Thyroid gland (tissue), 4 donors: ENCODE measurements around the gene RAI1. TPM values are rescaled to one million over a fixed set of nuclear protein-coding genes. Genes with fewer than 3 reads are reported as not detected.
A peak's percentile ranks its signal among the peaks of the same experiment; 100 is the strongest.

Source experiments
- DNase-seq, 2 donors: peaks; one replicate each; pipeline ENCODE4 v3.0.0-alpha.2; 2019
- H3K27ac ChIP-seq, 3 donors: fragments of 200-600 bp; sonication (generic); 1 replicate in 2 of 3; 2 replicates in 1 of 3; pipeline ENCODE4 v1.5.1; 2016 to 2019; ENCODE audit warnings: mild to moderate bottlenecking in 1 of 3, moderate library complexity in 1 of 3
- H3K27me3 ChIP-seq: fragments of 200-600 bp; sonication (generic); one replicate; pipeline ENCODE4 v1.5.1; 2019
- H3K36me3 ChIP-seq, 2 donors: fragments of 200-600 bp; sonication (generic); one replicate each; pipeline ENCODE4 v1.5.1; 2016 to 2019
- H3K4me1 ChIP-seq, 2 donors: fragments of 200-600 bp; sonication (generic); one replicate each; pipeline ENCODE4 v1.5.1; 2017 to 2019
- H3K4me3 ChIP-seq, 3 donors: fragments of 200-600 bp; sonication (generic); replicated peaks in 1 of 3; 1 replicate in 2 of 3; 2 replicates in 1 of 3; pipeline ENCODE4 v1.5.1; 2016; ENCODE audit warnings: mild to moderate bottlenecking in 1 of 3
- H3K9me3 ChIP-seq: fragments of 200-600 bp; sonication (generic); one replicate; pipeline ENCODE4 v1.5.1; 2017
- POLR2A ChIP-seq, 2 donors: fragments of 450-650 bp; IDR thresholded peaks; one replicate each; pipeline ENCODE4 v1.6.1; 2017; ENCODE audit warnings: antibody characterized with exemption in 2 of 2, mild to moderate bottlenecking in 2 of 2, moderate library complexity in 1 of 2
- WGBS, 2 donors: methylation state at CpG; one replicate each; pipeline ENCODE4 v1.1.5; 2017; 5-methylcytosine and 5-hydroxymethylcytosine counted together
- intact Hi-C: fragments of 100-400 bp; cut with DNase I; formaldehyde crosslinking; loops from one replicate; pipeline ENCODE4 v1.15.1; 2023
- total RNA-seq, 4 donors: library from RNA; depleted of rRNA; stranded (reverse); fragments of >200 nt; gene quantifications; one replicate each; pipeline ENCODE4 v1.2.3, GENCODE V29; 2016
- TF ChIP-seq, protein P1 (sequence below), 6 experiments: fragments of 200-600 bp in 3 of 6; fragments of 450-650 bp in 3 of 6; sonication (generic) in 3 of 6; IDR thresholded peaks; one replicate each; pipeline ENCODE4 v1.5.1; 2016 to 2019; ENCODE audit warnings: antibody characterized with exemption in 6 of 6, mild to moderate bottlenecking in 2 of 6, inconsistent platforms in 1 of 6, moderate library complexity in 1 of 6

Gene RAI1
- total RNA-seq, 4 donors from 2014 or later = 19.1 to 52.3 (median 34.1) TPM

DNA sequence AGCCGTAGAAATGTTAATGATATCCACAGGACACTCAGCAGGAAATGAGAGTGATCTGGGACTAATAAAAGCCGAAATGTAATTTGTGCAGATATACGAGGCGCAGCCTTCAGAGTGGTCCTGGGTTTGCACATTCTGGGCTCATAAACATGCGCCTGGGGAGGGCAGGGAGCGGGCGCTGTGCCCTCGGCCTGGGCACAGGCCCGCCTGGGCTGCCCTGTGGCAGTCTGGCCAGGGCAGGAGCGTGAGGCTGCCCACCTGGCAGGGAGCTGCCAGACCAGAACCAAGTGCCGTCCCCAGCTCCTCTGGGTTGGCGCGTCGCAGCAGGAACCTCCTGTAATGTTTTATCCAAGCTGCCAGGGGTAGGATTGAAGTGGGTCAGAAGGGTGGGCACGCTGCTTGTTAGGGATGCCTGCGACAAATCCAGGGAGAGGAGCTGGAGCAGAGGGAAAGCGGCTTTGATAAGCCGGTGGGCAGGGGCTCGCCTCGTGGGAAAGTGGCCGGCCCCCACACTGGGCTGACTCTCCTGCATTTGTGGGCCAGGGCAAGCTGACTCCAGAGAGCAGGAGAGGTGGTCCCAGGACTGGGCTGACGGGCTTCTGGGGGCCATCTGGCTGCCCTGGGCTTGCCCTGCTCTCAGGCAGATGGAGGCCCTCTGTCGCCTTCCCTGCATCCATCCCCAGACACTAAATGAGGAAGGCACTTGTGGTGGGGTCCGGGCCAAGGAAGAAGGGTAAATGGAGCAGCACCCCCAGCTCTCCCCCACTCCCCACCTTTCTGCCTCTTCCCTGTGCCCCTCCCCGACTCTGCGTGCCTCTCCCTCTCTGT, 109.6 kb downstream of the RAI1 start:
- peak; percentile 85 to 88 for DNase-seq
- no peaks in the 10 kb centered on the region for H3K9me3 ChIP-seq
- TF ChIP-seq, protein P1, sequence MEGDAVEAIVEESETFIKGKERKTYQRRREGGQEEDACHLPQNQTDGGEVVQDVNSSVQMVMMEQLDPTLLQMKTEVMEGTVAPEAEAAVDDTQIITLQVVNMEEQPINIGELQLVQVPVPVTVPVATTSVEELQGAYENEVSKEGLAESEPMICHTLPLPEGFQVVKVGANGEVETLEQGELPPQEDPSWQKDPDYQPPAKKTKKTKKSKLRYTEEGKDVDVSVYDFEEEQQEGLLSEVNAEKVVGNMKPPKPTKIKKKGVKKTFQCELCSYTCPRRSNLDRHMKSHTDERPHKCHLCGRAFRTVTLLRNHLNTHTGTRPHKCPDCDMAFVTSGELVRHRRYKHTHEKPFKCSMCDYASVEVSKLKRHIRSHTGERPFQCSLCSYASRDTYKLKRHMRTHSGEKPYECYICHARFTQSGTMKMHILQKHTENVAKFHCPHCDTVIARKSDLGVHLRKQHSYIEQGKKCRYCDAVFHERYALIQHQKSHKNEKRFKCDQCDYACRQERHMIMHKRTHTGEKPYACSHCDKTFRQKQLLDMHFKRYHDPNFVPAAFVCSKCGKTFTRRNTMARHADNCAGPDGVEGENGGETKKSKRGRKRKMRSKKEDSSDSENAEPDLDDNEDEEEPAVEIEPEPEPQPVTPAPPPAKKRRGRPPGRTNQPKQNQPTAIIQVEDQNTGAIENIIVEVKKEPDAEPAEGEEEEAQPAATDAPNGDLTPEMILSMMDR (IDR thresholded peaks at IDR 0.05) = no peak
- no peak for TF ChIP-seq POLR2A (IDR thresholded peaks at IDR 0.05)
- H3K4me3 ChIP-seq = no peak overlapping the region
- H3K36me3 ChIP-seq = peaks cover 13 to 16% of the 10 kb centered on the region in 2 donors
- H3K4me1 ChIP-seq = peaks cover 25 to 44% of the 10 kb centered on the region in 2 donors
- H3K27me3 ChIP-seq = no peaks in the 10 kb centered on the region
- WGBS, 2 donors = 40 to 48% methylated on average over 14 to 26 of the region's 26 CpGs
- H3K27ac ChIP-seq = peak overlapping the region; percentile 26 to 50 (median 36)
- intact Hi-C loops = no loop called here

DNA sequence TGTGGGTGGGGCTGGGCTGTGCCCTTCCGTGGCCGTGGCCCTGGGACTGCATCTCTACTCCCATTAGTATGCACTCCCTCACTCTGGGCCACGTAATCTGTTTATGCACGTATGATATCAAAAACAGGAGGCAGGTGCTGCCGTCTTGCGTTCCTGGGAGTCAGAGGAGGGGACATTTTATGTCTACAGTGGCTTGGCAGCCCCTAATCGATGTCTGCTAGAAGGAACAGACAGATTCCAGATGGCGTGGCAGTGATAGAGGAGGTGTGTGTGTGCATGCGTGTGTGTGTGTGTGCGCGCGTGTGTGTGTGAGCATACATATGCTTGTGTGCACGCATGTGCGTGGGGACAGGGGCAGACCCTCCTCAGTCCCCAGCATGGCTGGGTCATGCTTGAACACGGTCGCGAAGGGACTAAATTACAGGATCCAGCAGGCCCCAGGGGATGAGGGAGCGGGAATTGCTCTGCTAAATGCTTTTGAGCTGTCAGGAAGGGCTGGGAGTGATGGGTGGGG, 110.8 kb downstream of the RAI1 start:
- H3K36me3 ChIP-seq = peaks cover 20 to 26% of the 10 kb centered on the region in 2 donors
- DNase-seq = no peak
- WGBS, 2 donors = 87 to 92% methylated on average over 15 to 18 of the region's 18 CpGs
- no peak overlapping the region for H3K4me3 ChIP-seq
- no peak for TF ChIP-seq POLR2A (IDR thresholded peaks at IDR 0.05)
- TF ChIP-seq, protein P1 (IDR thresholded peaks at IDR 0.05) = no peak
- intact Hi-C loops = no loop called here
- H3K9me3 ChIP-seq = no peaks in the 10 kb centered on the region
- no peak overlapping the region for H3K27ac ChIP-seq
- peaks cover 20 to 32% of the 10 kb centered on the region in 2 donors for H3K4me1 ChIP-seq
- no peaks in the 10 kb centered on the region for H3K27me3 ChIP-seq

DNA sequence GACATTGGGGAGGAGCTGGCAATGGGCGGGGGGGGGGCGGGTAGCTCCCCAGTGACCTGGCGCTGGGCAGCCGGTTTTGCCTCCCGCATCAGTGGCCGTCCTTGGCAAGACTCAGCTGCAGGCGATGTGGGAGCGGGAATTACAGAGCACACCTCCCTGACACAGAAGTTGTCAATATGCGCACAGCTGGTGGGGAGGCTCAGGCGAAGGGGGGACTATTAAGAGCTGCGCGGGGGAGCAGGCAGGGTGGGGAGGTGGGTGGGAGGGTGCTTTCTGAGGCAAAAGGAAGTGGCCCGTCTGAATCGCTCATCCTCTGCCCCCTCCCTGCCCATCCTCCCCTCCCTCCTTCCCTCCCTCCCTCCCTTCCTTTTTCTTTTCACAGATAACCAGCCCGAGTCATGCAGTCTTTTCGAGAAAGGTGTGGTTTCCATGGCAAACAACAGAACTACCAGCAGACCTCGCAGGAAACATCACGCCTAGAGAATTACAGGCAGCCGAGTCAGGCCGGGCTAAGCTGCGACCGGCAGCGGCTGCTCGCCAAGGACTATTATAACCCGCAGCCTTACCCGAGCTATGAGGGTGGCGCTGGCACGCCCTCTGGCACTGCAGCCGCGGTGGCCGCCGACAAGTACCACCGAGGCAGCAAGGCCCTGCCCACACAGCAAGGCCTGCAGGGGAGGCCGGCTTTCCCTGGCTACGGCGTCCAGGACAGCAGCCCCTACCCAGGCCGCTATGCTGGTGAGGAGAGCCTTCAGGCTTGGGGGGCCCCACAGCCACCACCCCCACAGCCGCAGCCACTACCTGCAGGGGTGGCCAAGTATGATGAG, 111.5 kb downstream of the RAI1 start:
- WGBS, 2 donors = 56 to 66% methylated on average over 26 to 31 of the region's 38 CpGs
- Histone ChIP-seq H3K27me3 (no peaks in the 10 kb centered on the region), H3K4me1 (peaks cover 20 to 32% of the 10 kb centered on the region in 2 donors), H3K9me3 (no peaks in the 10 kb centered on the region), H3K4me3 (no peak overlapping the region), H3K36me3 (peaks cover 21 to 33% of the 10 kb centered on the region in 2 donors), H3K27ac (no peak overlapping the region)
- intact Hi-C loops = no loop called here
- TF ChIP-seq, protein P1 (IDR thresholded peaks at IDR 0.05) = no peak
- no peak for TF ChIP-seq POLR2A (IDR thresholded peaks at IDR 0.05)
- no peak for DNase-seq

DNA sequence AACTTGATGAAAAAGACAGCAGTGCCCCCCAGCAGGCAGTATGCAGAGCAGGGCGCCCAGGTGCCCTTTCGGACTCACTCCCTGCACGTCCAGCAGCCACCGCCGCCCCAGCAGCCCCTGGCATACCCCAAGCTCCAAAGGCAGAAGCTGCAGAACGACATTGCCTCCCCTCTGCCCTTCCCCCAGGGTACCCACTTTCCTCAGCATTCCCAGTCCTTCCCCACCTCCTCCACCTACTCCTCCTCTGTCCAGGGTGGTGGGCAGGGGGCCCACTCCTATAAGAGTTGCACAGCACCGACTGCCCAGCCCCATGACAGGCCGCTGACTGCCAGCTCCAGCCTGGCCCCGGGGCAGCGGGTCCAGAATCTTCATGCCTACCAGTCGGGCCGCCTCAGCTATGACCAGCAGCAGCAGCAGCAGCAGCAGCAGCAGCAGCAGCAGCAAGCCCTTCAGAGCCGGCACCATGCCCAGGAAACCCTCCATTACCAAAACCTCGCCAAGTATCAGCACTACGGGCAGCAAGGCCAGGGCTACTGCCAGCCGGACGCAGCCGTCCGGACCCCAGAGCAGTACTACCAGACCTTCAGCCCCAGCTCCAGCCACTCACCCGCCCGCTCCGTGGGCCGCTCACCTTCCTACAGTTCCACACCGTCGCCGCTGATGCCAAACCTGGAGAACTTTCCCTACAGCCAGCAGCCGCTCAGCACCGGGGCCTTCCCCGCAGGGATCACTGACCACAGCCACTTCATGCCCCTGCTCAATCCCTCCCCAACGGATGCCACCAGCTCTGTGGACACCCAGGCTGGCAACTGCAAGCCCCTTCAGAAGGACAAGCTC, 112.3 kb downstream of the RAI1 start:
- no peak for TF ChIP-seq POLR2A (IDR thresholded peaks at IDR 0.05)
- TF ChIP-seq, protein P1 (IDR thresholded peaks at IDR 0.05) = no peak
- Histone ChIP-seq H3K4me1 (peaks cover 20 to 32% of the 10 kb centered on the region in 2 donors), H3K27ac (no peak overlapping the region), H3K27me3 (no peaks in the 10 kb centered on the region), H3K4me3 (no peak overlapping the region), H3K9me3 (no peaks in the 10 kb centered on the region), H3K36me3 (peaks cover 28 to 40% of the 10 kb centered on the region in 2 donors)
- peak; percentile 71 to 73 for DNase-seq
- WGBS, 2 donors = 86 to 100% methylated on average over 7 to 27 of the region's 30 CpGs
- intact Hi-C loops = no loop called here
